Esophagus squamous epithelium (tissue), 5 donors: ENCODE results near the gene GTF3C2. TPM values are rescaled to one million over a fixed set of nuclear protein-coding genes. Genes with fewer than 3 reads are reported as not detected.

Source experiments
- DNase-seq: peaks from one replicate; lab custom pipeline; 2025; lab: John Stamatoyannopoulos, UW
- H3K27ac ChIP-seq, 4 donors: fragments of 200-600 bp; sonication (generic); one replicate each; pipeline ENCODE4 v1.5.1; 2016 to 2019; ENCODE audit warnings: mild to moderate bottlenecking in 1 of 4
- H3K27me3 ChIP-seq, 4 donors: fragments of 200-600 bp; sonication (generic); 1 replicate in 3 of 4; 2 replicates in 1 of 4; pipeline versions ENCODE4 v1.5.1 to v1.6.0; 2017 to 2021; ENCODE audit warnings: antibody characterized with exemption in 1 of 4
- H3K36me3 ChIP-seq, 3 donors: fragments of 200-600 bp; sonication (generic); one replicate each; pipeline ENCODE4 v1.5.1; 2016 to 2019
- H3K4me1 ChIP-seq, 3 donors: fragments of 200-600 bp; sonication (generic); one replicate each; pipeline ENCODE4 v1.5.1; 2017 to 2019
- H3K4me3 ChIP-seq, 4 donors: fragments of 200-600 bp; sonication (generic); 1 replicate in 3 of 4; 2 replicates in 1 of 4; pipeline ENCODE4 v1.5.1; 2016 to 2019; ENCODE audit warnings: mild to moderate bottlenecking in 2 of 4, moderate library complexity in 1 of 4
- H3K9me3 ChIP-seq, 3 donors: fragments of 200-600 bp; sonication (generic); one replicate each; pipeline ENCODE4 v1.5.1; 2016 to 2019
- POLR2A ChIP-seq, 4 donors: fragments of 450-650 bp; IDR thresholded peaks; one replicate each; pipeline ENCODE4 v1.6.1; 2017; ENCODE audit warnings: antibody characterized with exemption in 4 of 4, mild to moderate bottlenecking in 4 of 4, moderate library complexity in 3 of 4
- WGBS, 2 donors: methylation state at CpG; one replicate each; pipeline ENCODE4 v1.1.5; 2018; 5-methylcytosine and 5-hydroxymethylcytosine counted together
- intact Hi-C: fragments of 100-400 bp; cut with DNase I; formaldehyde crosslinking; loops from one replicate; pipeline ENCODE4 v1.15.0; 2022
- total RNA-seq, 4 donors: library from RNA; depleted of rRNA; stranded (reverse); fragments of >200 nt; gene quantifications; one replicate each; pipeline ENCODE4 v1.1.0, GENCODE V29; 2016
- TF ChIP-seq, protein P1 (sequence below), 6 experiments: fragments of 450-650 bp in 4 of 6; fragments of 200-600 bp in 2 of 6; sonication (generic) in 2 of 6; IDR thresholded peaks; one replicate each; pipeline ENCODE4 v1.5.1; 2016 to 2019; ENCODE audit warnings: antibody characterized with exemption in 6 of 6, mild to moderate bottlenecking in 4 of 6, moderate library complexity in 4 of 6
- donor health status: DM: yes; HTN: yes; CAD: no.

Gene GTF3C2
- total RNA-seq, 4 donors from 2014 or later = 37.2 to 59.7 (median 52.3) TPM

DNA sequence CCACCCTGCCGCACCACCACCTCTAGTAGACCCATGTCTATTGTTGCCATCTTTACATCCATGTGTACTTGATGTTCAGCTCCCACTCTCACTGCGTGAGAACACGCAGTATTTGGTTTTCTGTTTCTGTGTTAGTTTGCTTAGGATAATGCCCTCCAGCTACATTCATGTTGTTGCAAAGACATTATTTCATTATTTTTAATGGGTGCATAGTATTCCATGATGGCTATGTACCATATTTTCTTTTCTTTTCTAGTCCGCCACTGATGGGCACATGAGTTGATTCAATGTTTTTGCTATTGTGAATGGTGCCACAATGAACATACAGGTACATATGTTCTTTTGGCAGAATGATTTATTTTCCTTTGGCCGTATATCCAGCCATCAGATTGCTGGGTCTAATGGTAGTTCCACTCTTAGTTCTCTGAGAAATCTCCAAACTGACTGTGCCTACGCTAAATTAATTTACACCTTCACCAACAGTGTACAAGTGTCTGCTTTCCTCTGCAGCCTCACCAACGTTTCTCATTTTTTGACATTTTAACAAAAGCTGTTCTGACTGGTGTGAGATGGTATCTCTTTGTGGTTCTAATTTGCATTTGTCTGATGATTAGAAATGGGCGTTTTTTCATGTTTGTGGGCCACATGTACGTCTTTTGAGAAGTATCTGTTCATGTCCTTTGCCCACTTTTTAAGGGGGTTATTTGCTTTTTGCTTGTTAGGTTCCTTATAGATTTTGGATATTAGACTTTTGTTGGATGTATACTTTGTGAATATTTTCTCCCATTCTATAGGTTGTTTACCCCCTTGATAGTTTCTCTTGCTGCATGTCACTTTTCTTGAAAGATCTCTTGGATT lies 34.5 kb upstream of the GTF3C2 start:
- Histone ChIP-seq H3K36me3 (peaks cover 0 to 25% (median 9%) of the 10 kb centered on the region in 3 donors), H3K4me1 (no peaks in the 10 kb centered on the region), H3K27ac (no peak overlapping the region), H3K9me3 (no peaks in the 10 kb centered on the region), H3K27me3 (no peaks in the 10 kb centered on the region), H3K4me3 (no peak overlapping the region)
- TF ChIP-seq POLR2A (IDR thresholded peaks at IDR 0.05) = no peak
- TF ChIP-seq, protein P1, sequence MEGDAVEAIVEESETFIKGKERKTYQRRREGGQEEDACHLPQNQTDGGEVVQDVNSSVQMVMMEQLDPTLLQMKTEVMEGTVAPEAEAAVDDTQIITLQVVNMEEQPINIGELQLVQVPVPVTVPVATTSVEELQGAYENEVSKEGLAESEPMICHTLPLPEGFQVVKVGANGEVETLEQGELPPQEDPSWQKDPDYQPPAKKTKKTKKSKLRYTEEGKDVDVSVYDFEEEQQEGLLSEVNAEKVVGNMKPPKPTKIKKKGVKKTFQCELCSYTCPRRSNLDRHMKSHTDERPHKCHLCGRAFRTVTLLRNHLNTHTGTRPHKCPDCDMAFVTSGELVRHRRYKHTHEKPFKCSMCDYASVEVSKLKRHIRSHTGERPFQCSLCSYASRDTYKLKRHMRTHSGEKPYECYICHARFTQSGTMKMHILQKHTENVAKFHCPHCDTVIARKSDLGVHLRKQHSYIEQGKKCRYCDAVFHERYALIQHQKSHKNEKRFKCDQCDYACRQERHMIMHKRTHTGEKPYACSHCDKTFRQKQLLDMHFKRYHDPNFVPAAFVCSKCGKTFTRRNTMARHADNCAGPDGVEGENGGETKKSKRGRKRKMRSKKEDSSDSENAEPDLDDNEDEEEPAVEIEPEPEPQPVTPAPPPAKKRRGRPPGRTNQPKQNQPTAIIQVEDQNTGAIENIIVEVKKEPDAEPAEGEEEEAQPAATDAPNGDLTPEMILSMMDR (IDR thresholded peaks at IDR 0.05) = no peak
- 86 to 92% methylated on average over 9 of the region's 9 CpGs for WGBS, 2 donors
- intact Hi-C loops = no loop called here
- no peak for DNase-seq

DNA sequence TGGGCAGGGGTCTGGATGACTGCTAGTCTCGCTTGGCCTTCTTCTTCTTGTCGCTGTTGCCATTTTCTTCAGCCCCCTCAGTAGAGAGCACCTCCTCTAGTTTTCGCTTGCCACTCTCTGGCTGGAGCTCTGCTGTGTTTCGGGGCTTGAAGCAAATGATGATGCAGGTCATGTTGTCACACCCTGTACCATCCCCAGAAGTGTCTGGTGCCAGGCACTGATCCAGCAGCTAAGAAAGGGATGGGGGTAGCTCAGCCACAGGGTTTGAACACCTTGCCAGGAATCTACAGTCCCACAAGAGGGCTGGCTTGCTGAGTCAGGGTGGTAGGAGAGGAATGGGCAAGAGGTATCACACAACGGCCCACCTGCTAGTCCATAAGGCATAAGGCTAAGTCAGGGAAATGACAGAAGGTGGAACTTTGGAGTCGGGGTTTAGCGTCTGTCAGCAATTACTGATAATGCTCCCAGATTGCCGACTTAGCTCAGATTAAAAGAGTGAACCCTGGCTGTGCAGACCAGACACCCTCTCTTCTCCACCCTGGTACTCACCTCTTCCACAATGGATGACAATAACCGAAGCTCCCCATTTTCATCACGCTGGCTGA lies 25.1 kb upstream of the GTF3C2 start:
- Histone ChIP-seq H3K27ac (peak overlapping the region; percentile 86 to 98 (median 94)), H3K36me3 (peaks cover 34 to 76% (median 38%) of the 10 kb centered on the region in 3 donors), H3K4me1 (peaks cover 15 to 44% (median 19%) of the 10 kb centered on the region in 3 donors), H3K9me3 (no peaks in the 10 kb centered on the region), H3K4me3 (peak overlapping the region in 1 of 4 donors; percentile 89), H3K27me3 (no peaks in the 10 kb centered on the region)
- 91 to 95% methylated on average over 9 to 10 of the region's 10 CpGs for WGBS, 2 donors
- DNase-seq = no peak
- TF ChIP-seq, protein P1 (IDR thresholded peaks at IDR 0.05) = no peak
- no peak for TF ChIP-seq POLR2A (IDR thresholded peaks at IDR 0.05)
- intact Hi-C loops = no loop called here

DNA sequence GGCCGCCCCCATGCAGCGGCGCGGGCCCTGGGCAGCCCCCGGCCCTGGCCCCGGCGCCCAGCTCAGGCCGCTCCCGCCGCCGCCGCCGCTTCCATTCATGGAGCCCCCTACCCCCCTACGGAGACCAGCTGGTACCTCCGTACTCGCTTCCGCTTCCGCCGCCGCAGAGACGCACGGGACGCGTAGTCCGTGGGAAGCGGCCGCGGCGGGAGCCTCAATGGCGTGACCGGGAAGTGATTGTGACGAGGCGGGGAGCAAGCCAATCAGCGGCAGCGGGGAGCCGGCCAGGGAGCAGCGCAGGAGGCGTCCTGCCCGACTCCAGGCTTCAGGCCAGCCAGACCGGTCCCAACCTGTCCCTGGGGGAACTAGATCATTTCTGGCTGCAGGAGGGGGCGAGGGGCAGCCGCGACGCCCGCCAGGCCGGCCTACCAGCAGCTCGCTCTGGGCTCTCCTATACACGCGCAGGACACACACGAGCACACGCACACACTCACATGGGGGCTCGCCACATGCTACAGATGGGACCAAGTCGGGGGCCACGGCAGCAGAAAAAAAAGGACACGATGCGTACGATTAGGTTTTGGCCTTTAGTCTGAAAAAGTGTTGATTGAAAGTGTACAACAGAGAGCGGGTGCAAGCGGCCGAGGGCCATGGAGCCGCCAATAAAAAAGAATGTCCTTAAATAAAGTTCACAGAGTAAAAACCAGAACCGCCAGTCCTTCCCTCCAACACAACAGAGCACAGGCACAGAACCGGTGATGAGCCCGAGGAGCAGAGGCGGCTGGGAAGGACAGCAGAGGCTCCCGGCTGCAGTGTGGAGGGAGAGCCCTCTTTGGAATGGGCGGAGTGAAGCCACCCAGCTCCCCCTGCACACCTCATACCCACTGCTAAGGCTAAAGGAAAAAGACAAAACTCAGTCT lies 24.3 kb upstream of the GTF3C2 start, which contains the start of gene ZNF513:
ZNF513 (minus strand) TSS at position 109 of the 920 bp plus-strand sequence. CDS start 208 bp downstream, outside the sequence.
- peak within 1 kb of the TSS; percentile 66 to 91 (median 89) for H3K4me3 ChIP-seq
- TF ChIP-seq POLR2A (IDR thresholded peaks at IDR 0.05) = peak in 3 of 4 donors; percentile 32 to 54 (median 51)
- TF ChIP-seq, protein P1 (IDR thresholded peaks at IDR 0.05) = peak in 2 of 6 experiments; percentile 15 to 19
- H3K4me1 ChIP-seq = peaks cover 15 to 44% (median 19%) of the 10 kb centered on the region in 3 donors
- peaks cover 42 to 76% (median 42%) of the 10 kb centered on the region in 3 donors for H3K36me3 ChIP-seq
- 24 to 39% methylated on average over 21 to 24 of the region's 67 CpGs for WGBS, 2 donors
- H3K27me3 ChIP-seq = no peaks in the 10 kb centered on the region
- H3K27ac ChIP-seq = peak within 1 kb of the TSS; percentile 86 to 98 (median 94)
- intact Hi-C loops = no loop called here
- no peaks in the 10 kb centered on the region for H3K9me3 ChIP-seq
- peak; percentile 79 for DNase-seq

DNA sequence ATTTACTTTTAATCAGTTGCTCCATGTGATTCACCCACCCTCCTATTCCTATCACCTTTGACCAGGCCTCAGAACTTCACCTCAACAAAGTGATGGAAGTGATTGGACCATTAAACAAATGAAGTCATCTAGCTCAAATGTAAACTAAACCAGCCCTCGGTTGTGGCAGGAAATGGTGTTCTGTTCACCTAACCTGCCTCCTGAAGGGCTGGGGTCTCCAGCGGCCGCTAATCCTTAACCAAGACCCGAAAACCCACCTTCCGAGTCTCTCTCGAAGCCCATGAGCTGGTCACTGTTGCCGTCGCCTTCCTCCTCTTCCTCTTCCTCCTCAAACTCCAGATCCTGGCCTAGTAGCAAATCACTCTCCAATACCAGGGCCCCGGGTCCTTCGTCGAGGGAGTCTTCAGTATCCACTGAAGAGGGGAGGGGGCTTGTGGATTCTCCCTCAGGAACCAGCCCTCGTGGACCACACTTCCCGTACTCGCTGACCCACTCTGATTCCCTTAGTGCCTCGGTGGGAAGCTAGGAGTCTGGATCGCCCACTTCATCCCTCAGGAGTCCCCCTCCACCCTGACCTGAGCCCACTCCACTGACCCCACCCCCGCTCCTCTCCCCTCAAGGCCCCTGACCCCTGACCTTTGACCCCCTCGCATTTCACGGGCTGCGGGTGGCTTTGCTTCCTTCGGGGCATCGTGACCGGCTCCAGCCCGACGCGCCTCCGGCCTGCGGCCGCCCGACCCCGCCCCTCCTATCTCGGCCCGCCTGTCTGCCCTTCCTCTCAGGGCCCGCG lies 23.5 kb upstream of the GTF3C2 start:
- peaks cover 42 to 76% (median 44%) of the 10 kb centered on the region in 3 donors for H3K36me3 ChIP-seq
- intact Hi-C loops = no loop called here
- 0 to 1% methylated on average over 13 to 14 of the region's 35 CpGs for WGBS, 2 donors
- H3K9me3 ChIP-seq = no peaks in the 10 kb centered on the region
- DNase-seq = peak; percentile 41
- TF ChIP-seq, protein P1 (IDR thresholded peaks at IDR 0.05) = no peak
- no peak for TF ChIP-seq POLR2A (IDR thresholded peaks at IDR 0.05)
- no peaks in the 10 kb centered on the region for H3K27me3 ChIP-seq
- H3K27ac ChIP-seq = peak overlapping the region; percentile 86 to 98 (median 94)
- peaks cover 15 to 44% (median 19%) of the 10 kb centered on the region in 3 donors for H3K4me1 ChIP-seq
- peak overlapping the region; percentile 66 to 91 (median 89) for H3K4me3 ChIP-seq
